Mesenchymal stem cell (in vitro differentiated cells and primary cell): Measurements from ENCODE around the gene C11orf52.

ENCODE experiments used
- DNase-seq: peaks from one replicate; pipeline ENCODE4 v3.0.0-alpha.2; 2013
- H2AFZ ChIP-seq: one replicate; pipeline ENCODE4 v1.6.1; 2013; ENCODE audit warnings: low read depth, mild to moderate bottlenecking, control low read depth, inconsistent platforms, low read length, moderate library complexity
- H2AK5ac ChIP-seq: 2 replicates; pipeline ENCODE4 v1.6.1; 2013; ENCODE audit warnings: low read length, moderate library complexity, mild to moderate bottlenecking, inconsistent platforms; ENCODE audit not compliant: severe bottlenecking
- H2BK120ac ChIP-seq: one replicate; pipeline ENCODE4 v1.6.1; 2013; ENCODE audit warnings: low read depth, mild to moderate bottlenecking, inconsistent platforms, low read length, moderate library complexity
- H2BK12ac ChIP-seq, 2 experiments: one replicate each; pipeline ENCODE4 v1.6.1; 2013; ENCODE audit warnings: inconsistent platforms in 2 of 2, low read length in 2 of 2, mild to moderate bottlenecking in 2 of 2, moderate library complexity in 2 of 2, control low read depth in 1 of 2
- H2BK15ac ChIP-seq: one replicate; pipeline ENCODE4 v1.6.1; 2013; ENCODE audit warnings: mild to moderate bottlenecking, low read depth, inconsistent platforms; ENCODE audit not compliant: poor library complexity, severe bottlenecking
- H2BK5ac ChIP-seq: 2 replicates; pipeline ENCODE4 v1.6.1; 2013; ENCODE audit warnings: low read depth, mild to moderate bottlenecking, low read length, control low read depth, inconsistent platforms; ENCODE audit not compliant: poor library complexity, severe bottlenecking
- H3K14ac ChIP-seq, 2 experiments: one replicate each; pipeline ENCODE4 v1.6.1; 2013; ENCODE audit warnings: inconsistent platforms in 2 of 2, low read length in 2 of 2, control low read depth in 1 of 2, mild to moderate bottlenecking in 1 of 2, moderate library complexity in 1 of 2
- H3K18ac ChIP-seq, 2 experiments: one replicate each; pipeline ENCODE4 v1.6.1; 2013; ENCODE audit warnings: inconsistent platforms in 2 of 2, low read length in 2 of 2, control low read depth in 1 of 2, low read depth in 1 of 2, mild to moderate bottlenecking in 1 of 2
- H3K23ac ChIP-seq, 2 experiments: one replicate each; pipeline ENCODE4 v1.6.1; 2013; ENCODE audit warnings: inconsistent platforms in 2 of 2, low read length in 2 of 2, mild to moderate bottlenecking in 2 of 2, moderate library complexity in 2 of 2, control low read depth in 1 of 2
- H3K27ac ChIP-seq: 2 replicates; pipeline ENCODE4 v1.5.1; 2013; ENCODE audit warnings: mild to moderate bottlenecking, moderate library complexity, low read length, control low read depth, inconsistent platforms; ENCODE audit not compliant: poor library complexity, severe bottlenecking
- H3K27me3 ChIP-seq, 2 experiments: 2 replicates each; pipeline versions ENCODE4 v1.6.1 to v1.7.0; 2013; ENCODE audit warnings: low read length in 2 of 2, mild to moderate bottlenecking in 2 of 2, moderate library complexity in 2 of 2, control low read depth in 1 of 2, inconsistent platforms in 1 of 2; ENCODE audit not compliant: control insufficient read depth in 1 of 2, insufficient read depth in 1 of 2
- H3K36me3 ChIP-seq, 2 experiments: 2 replicates each; pipeline versions ENCODE4 v1.6.1 to v1.7.0; 2013; ENCODE audit warnings: low read length in 2 of 2, control low read depth in 1 of 2, inconsistent platforms in 1 of 2, low read depth in 1 of 2, mild to moderate bottlenecking in 1 of 2; ENCODE audit not compliant: insufficient read depth in 2 of 2, control insufficient read depth in 1 of 2
- H3K4ac ChIP-seq, 2 experiments: one replicate each; pipeline ENCODE4 v1.6.1; 2013; ENCODE audit warnings: inconsistent platforms in 2 of 2, low read length in 2 of 2, mild to moderate bottlenecking in 2 of 2, moderate library complexity in 2 of 2, control low read depth in 1 of 2, low read depth in 1 of 2
- H3K4me1 ChIP-seq: 2 replicates; pipeline ENCODE4 v1.6.1; 2013; ENCODE audit warnings: low read depth, low read length, control low read depth; ENCODE audit not compliant: control insufficient read depth, insufficient read depth
- H3K4me2 ChIP-seq: 2 replicates; pipeline ENCODE4 v1.6.1; 2013; ENCODE audit warnings: low read length, mild to moderate bottlenecking, inconsistent platforms; ENCODE audit not compliant: poor library complexity, severe bottlenecking
- H3K4me3 ChIP-seq, 2 experiments: 2 replicates each; pipeline versions ENCODE4 v1.5.1 to v1.7.0; 2013; ENCODE audit warnings: low read length in 2 of 2, mild to moderate bottlenecking in 2 of 2, control low read depth in 1 of 2, low read depth in 1 of 2; ENCODE audit not compliant: insufficient read depth in 1 of 2
- H3K79me1 ChIP-seq: replicated peaks from 2 replicates; pipeline ENCODE4 v1.6.1; 2013; ENCODE audit warnings: mild to moderate bottlenecking, control low read depth, low read length, inconsistent platforms; ENCODE audit not compliant: poor library complexity, severe bottlenecking
- H3K9ac ChIP-seq: 2 replicates; pipeline ENCODE4 v1.7.0; 2013; ENCODE audit warnings: mild to moderate bottlenecking, low read length, moderate library complexity
- H3K9me3 ChIP-seq: 2 replicates; pipeline ENCODE4 v1.7.0; 2013; ENCODE audit warnings: mild to moderate bottlenecking, low read length; ENCODE audit not compliant: control insufficient read depth
- H4K8ac ChIP-seq: one replicate; pipeline ENCODE4 v1.6.1; 2013; ENCODE audit warnings: inconsistent platforms, mild to moderate bottlenecking, low read length, moderate library complexity
- H4K91ac ChIP-seq: one replicate; pipeline ENCODE4 v1.6.1; 2013; ENCODE audit warnings: mild to moderate bottlenecking, low read length, inconsistent platforms
- WGBS: methylation state at CpG from one replicate; pipeline ENCODE4 v1.1.7; 2013; ENCODE audit warnings: mixed read lengths; 5-methylcytosine and 5-hydroxymethylcytosine counted together

Gene C11orf52

GRCh38 chr11:111954154-111954553, 35.4 kb downstream of the C11orf52 start:
- H3K23ac ChIP-seq: no peak overlapping the region
- no peak overlapping the region for H2BK15ac ChIP-seq
- no peak overlapping the region for H2AFZ ChIP-seq
- H2BK5ac ChIP-seq: no peak overlapping the region
- H4K8ac ChIP-seq: no peak overlapping the region
- H3K9ac ChIP-seq: no peak overlapping the region
- H2AK5ac ChIP-seq: no peak overlapping the region
- H3K4ac ChIP-seq: no peak overlapping the region
- H2BK120ac ChIP-seq: no peak overlapping the region
- H3K36me3 ChIP-seq: peaks cover 0 to 16% of the 10 kb centered on the region in 2 experiments
- 100% methylated on average over 2 of the region's 4 CpGs for WGBS
- H3K79me1 ChIP-seq: peaks cover 14% of the 10 kb centered on the region
- H3K27me3 ChIP-seq: no peaks in the 10 kb centered on the region
- no peak overlapping the region for H2BK12ac ChIP-seq
- H3K4me3 ChIP-seq: no peak overlapping the region
- no peak for DNase-seq
- H3K9me3 ChIP-seq: no peaks in the 10 kb centered on the region
- no peak overlapping the region for H3K18ac ChIP-seq
- H3K4me2 ChIP-seq: no peak overlapping the region
- H3K4me1 ChIP-seq: no peaks in the 10 kb centered on the region
- H4K91ac ChIP-seq: no peak overlapping the region
- H3K14ac ChIP-seq: no peak overlapping the region
- H3K27ac ChIP-seq: no peak overlapping the region

DNA sequence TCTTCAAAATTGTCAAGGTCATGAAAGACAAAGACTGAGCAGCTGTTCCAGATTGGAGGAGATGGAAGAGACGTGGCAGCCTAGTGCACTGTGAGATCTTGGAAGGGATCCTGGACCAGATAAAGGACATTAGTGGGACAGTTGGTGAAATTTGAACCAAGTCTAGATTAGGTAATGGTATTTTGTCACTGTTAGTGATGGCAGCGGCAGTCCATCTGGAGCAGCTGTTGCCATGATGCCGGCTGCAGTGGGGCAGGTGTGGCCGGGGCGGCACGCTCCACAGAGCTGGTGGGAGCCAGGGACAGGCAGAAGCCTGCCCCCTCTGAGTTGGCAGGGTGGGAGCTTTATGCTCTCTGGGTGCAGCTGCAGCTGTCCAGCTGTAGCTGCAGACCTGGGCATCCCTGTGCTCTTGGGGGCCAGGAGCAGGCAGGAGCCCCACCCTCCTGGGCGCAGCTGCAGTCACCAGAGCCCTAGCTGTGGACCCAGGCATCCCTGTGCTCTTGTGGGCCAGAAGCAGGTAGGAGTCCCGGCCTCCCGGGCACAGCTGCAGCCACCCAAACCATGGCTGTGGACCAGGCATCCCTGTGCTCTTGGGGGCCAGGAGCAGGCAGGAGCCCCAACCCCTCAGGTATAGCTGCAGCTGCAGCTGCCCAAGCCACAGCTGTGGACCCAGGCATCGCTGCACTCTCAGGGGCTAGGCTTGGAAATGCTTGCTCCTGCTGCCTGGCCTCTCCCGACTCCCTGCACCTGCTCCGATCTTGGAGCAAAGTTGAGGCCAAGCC, 39.1 kb downstream of the C11orf52 start:
- H2BK120ac ChIP-seq: no peak overlapping the region
- no peak overlapping the region for H3K4me3 ChIP-seq
- no peak overlapping the region for H4K91ac ChIP-seq
- H4K8ac ChIP-seq: no peak overlapping the region
- no peak overlapping the region for H3K23ac ChIP-seq
- no peak overlapping the region for H2BK15ac ChIP-seq
- H3K27me3 ChIP-seq: no peaks in the 10 kb centered on the region
- H3K9me3 ChIP-seq: no peaks in the 10 kb centered on the region
- H3K4me1 ChIP-seq: peaks cover 2% of the 10 kb centered on the region
- H3K27ac ChIP-seq: no peak overlapping the region
- H2BK12ac ChIP-seq: no peak overlapping the region
- no peak overlapping the region for H3K4ac ChIP-seq
- H3K18ac ChIP-seq: no peak overlapping the region
- no peak overlapping the region for H2AK5ac ChIP-seq
- no peak overlapping the region for H2AFZ ChIP-seq
- no peak overlapping the region for H2BK5ac ChIP-seq
- H3K14ac ChIP-seq: no peak overlapping the region
- H3K36me3 ChIP-seq: peaks cover 0 to 19% of the 10 kb centered on the region in 2 experiments
- WGBS: 96% methylated on average over 12 of the region's 12 CpGs
- no peak overlapping the region for H3K4me2 ChIP-seq
- no peak for DNase-seq
- peaks cover 15% of the 10 kb centered on the region for H3K79me1 ChIP-seq
- no peak overlapping the region for H3K9ac ChIP-seq

- Histone ChIP-seq H4K8ac (no peak overlapping the region), H3K4me1 (peaks cover 2% of the 10 kb centered on the region), H3K4ac (no peak overlapping the region), H2BK12ac (no peak overlapping the region), H3K23ac (no peak overlapping the region), H3K4me2 (no peak overlapping the region), H3K14ac (no peak overlapping the region), H4K91ac (no peak overlapping the region), H3K79me1 (peaks cover 15% of the 10 kb centered on the region), H3K27me3 (no peaks in the 10 kb centered on the region), H3K27ac (no peak overlapping the region), H2BK5ac (no peak overlapping the region), H3K9me3 (no peaks in the 10 kb centered on the region), H2AFZ (no peak overlapping the region), H2BK15ac (no peak overlapping the region), H2AK5ac (no peak overlapping the region), H3K4me3 (no peak overlapping the region), H3K18ac (no peak overlapping the region), H3K9ac (peak overlapping the region; percentile 29), H2BK120ac (peak overlapping the region; percentile 66), H3K36me3 (peaks cover 0 to 19% of the 10 kb centered on the region in 2 experiments)
- WGBS: 68% methylated on average over 5 of the region's 5 CpGs
- no peak for DNase-seq
Observed at GRCh38 chr11:111960916-111961315, 42.2 kb downstream of the C11orf52 start.

DNA sequence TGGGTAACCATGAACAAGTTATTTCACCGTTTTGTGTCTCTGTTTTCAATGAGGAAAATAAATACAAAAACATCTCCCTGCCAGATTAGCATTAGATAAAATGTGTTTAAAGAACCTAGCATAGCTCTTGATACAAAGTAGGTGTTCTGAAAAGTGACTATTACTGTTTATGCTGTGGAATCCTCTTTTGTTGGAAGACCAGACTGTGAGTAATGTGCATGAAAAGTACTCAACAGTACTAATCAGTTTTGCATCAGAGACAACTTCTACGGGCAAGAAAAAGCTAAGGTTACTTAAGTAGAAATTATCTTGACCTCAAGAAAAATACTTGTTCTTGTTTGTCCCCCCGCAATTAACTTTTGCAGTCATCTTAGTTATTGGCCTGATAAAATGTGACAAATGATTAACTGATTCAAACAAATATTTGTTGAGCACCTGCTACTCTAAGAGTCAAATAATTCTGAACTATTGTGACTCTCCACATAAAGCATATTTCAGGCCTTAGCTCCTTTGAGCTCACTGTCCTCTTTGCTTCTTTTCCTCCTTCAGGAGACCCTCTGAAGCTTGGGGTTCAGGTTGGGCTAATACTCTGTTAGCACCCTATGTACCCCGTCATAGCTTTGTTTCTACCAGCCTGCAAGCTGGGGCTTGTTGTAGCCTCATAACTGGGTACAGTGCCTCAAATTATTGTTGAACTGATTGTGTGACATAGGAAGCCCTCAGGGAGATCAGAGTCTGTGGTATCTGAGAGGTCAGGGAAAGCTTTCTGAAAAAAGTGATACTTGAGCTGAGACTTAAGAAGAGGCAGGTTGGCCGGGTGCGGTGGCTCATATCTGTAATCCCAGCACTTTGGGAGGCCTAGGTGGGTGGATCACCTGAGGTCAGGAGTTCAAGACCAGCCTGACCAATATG, 42.9 kb downstream of the C11orf52 start:
- no peak for DNase-seq
- H2BK12ac ChIP-seq: no peak overlapping the region
- no peak overlapping the region for H2BK15ac ChIP-seq
- H3K36me3 ChIP-seq: peaks cover 0 to 19% of the 10 kb centered on the region in 2 experiments
- no peak overlapping the region for H2AK5ac ChIP-seq
- no peak overlapping the region for H3K14ac ChIP-seq
- no peaks in the 10 kb centered on the region for H3K9me3 ChIP-seq
- no peak overlapping the region for H2BK5ac ChIP-seq
- no peak overlapping the region for H4K8ac ChIP-seq
- H4K91ac ChIP-seq: no peak overlapping the region
- no peak overlapping the region for H3K4me3 ChIP-seq
- no peak overlapping the region for H2AFZ ChIP-seq
- H3K23ac ChIP-seq: no peak overlapping the region
- no peak overlapping the region for H3K4me2 ChIP-seq
- no peak overlapping the region for H3K4ac ChIP-seq
- WGBS: 97% methylated on average over 3 of the region's 6 CpGs
- H3K18ac ChIP-seq: no peak overlapping the region
- no peak overlapping the region for H3K9ac ChIP-seq
- H2BK120ac ChIP-seq: no peak overlapping the region
- H3K79me1 ChIP-seq: peaks cover 15% of the 10 kb centered on the region
- no peak overlapping the region for H3K27ac ChIP-seq
- peaks cover 2% of the 10 kb centered on the region for H3K4me1 ChIP-seq
- H3K27me3 ChIP-seq: no peaks in the 10 kb centered on the region
